Activated T-helper 1 cell treated with anti-CD3 and anti-CD28 coated beads, Interleukin-12 subunit alpha, Interleukin-12 subunit beta, Interleukin-2, Interleukin-4 antibody, amounts not matched to agents 30 ng/mL and 10 ng/mL and 1 ng/mL, durations not matched to agents 14 hours and 24 hours and 36 hours (primary cell): ENCODE data around the gene TNFRSF1A. TPM values are rescaled to one million over a fixed set of nuclear protein-coding genes. Genes with fewer than 3 reads are reported as not detected.

ENCODE experiments used
- DNase-seq: peaks from one replicate; pipeline ENCODE4 v3.0.0; 2021; ENCODE audit warnings: low spot score
- H3K27ac Mint-ChIP-seq: one replicate; pipeline ENCODE4 v1.8.0; 2021; ENCODE audit warnings: mild to moderate bottlenecking, mixed read lengths
- H3K27me3 Mint-ChIP-seq: one replicate; pipeline ENCODE4 v1.8.0; 2022; ENCODE audit warnings: mild to moderate bottlenecking, moderate library complexity, mixed read lengths; ENCODE audit not compliant: insufficient read depth
- H3K36me3 Mint-ChIP-seq: one replicate; pipeline ENCODE4 v1.8.0; 2021; ENCODE audit warnings: low read depth, mixed read lengths
- H3K4me1 Mint-ChIP-seq: one replicate; pipeline ENCODE4 v1.8.0; 2021; ENCODE audit warnings: low read depth, mixed read lengths
- H3K4me3 Mint-ChIP-seq: one replicate; pipeline ENCODE4 v1.8.0; 2021; ENCODE audit warnings: mild to moderate bottlenecking, moderate library complexity, mixed read lengths
- H3K9me3 Mint-ChIP-seq: one replicate; pipeline ENCODE4 v1.8.0; 2021; ENCODE audit warnings: mixed read lengths
- intact Hi-C: fragments of 100-400 bp; cut with micrococcal nuclease; formaldehyde crosslinking; loops from one replicate; pipeline ENCODE4 v1.15.1; 2024
- total RNA-seq: library from RNA; stranded (reverse); gene quantifications from 2 replicates; pipeline ENCODE4 v1.2.3, GENCODE V29; 2022

Gene TNFRSF1A
- total RNA-seq, 1 donor from 2014 or later, result 55.9 TPM

- no peak overlapping the region for H3K4me3 Mint-ChIP-seq
- no peak for DNase-seq
- intact Hi-C loops, result loop anchor here (1.0 to 5.0 kb wide), 4 partner anchors 129 to 271 kb away; partner anchors contain the start of genes CHD4, IFFO1 and VAMP1
- H3K9me3 Mint-ChIP-seq, result no peaks in the 10 kb centered on the region
- H3K27ac Mint-ChIP-seq, result no peak overlapping the region
- peaks cover 28% of the 10 kb centered on the region for H3K36me3 Mint-ChIP-seq
- peaks cover 37% of the 10 kb centered on the region for H3K4me1 Mint-ChIP-seq
- H3K27me3 Mint-ChIP-seq, result no peaks in the 10 kb centered on the region
These were observed 5.6 kb downstream of the TNFRSF1A start for GRCh38 chr12:6336079-6336888.

GRCh38 chr12:6335451-6336078, 6.3 kb downstream of the TNFRSF1A start:
- Mint-ChIP-seq H3K9me3 (no peaks in the 10 kb centered on the region), H3K36me3 (peaks cover 33% of the 10 kb centered on the region), H3K27me3 (no peaks in the 10 kb centered on the region), H3K4me1 (peaks cover 37% of the 10 kb centered on the region), H3K27ac (no peak overlapping the region), H3K4me3 (no peak overlapping the region)
- intact Hi-C loops, result loop anchor here (1.0 to 5.0 kb wide), 8 partner anchors 12 to 272 kb away; partner anchors contain the start of genes CHD4, GAPDH, IFFO1 and VAMP1
- DNase-seq, result peak; percentile 80

GRCh38 chr12:6334940-6335450, 6.9 kb downstream of the TNFRSF1A start:
- Mint-ChIP-seq H3K9me3 (no peaks in the 10 kb centered on the region), H3K4me3 (no peak overlapping the region), H3K4me1 (peaks cover 37% of the 10 kb centered on the region), H3K36me3 (peaks cover 39% of the 10 kb centered on the region), H3K27ac (no peak overlapping the region), H3K27me3 (no peaks in the 10 kb centered on the region)
- DNase-seq, result no peak
- intact Hi-C loops, result loop anchor here (1.0 to 5.0 kb wide), 6 partner anchors 12 to 272 kb away; partner anchors contain the start of genes CHD4, GAPDH and IFFO1

GRCh38 chr12:6334359-6334758, 7.5 kb downstream of the TNFRSF1A start:
- H3K4me3 Mint-ChIP-seq, result no peak overlapping the region
- intact Hi-C loops, result loop anchor here (2.0 kb wide), 1 partner anchor 200 kb away; the partner anchor contains the start of gene GAPDH
- H3K27me3 Mint-ChIP-seq, result no peaks in the 10 kb centered on the region
- H3K36me3 Mint-ChIP-seq, result peaks cover 43% of the 10 kb centered on the region
- peak overlapping the region; percentile 32 for H3K27ac Mint-ChIP-seq
- no peaks in the 10 kb centered on the region for H3K9me3 Mint-ChIP-seq
- H3K4me1 Mint-ChIP-seq, result peaks cover 37% of the 10 kb centered on the region
- DNase-seq, result no peak

GRCh38 chr12:6333566-6333965, 8.3 kb downstream of the TNFRSF1A start:
- Mint-ChIP-seq H3K4me1 (peaks cover 37% of the 10 kb centered on the region), H3K9me3 (no peaks in the 10 kb centered on the region), H3K27ac (peak overlapping the region; percentile 66), H3K4me3 (no peak overlapping the region), H3K36me3 (peaks cover 43% of the 10 kb centered on the region), H3K27me3 (no peaks in the 10 kb centered on the region)
- intact Hi-C loops, result no loop called here
- DNase-seq, result no peak

- H3K36me3 Mint-ChIP-seq, result peaks cover 44% of the 10 kb centered on the region
- peaks cover 37% of the 10 kb centered on the region for H3K4me1 Mint-ChIP-seq
- H3K4me3 Mint-ChIP-seq, result no peak overlapping the region
- peak overlapping the region; percentile 66 for H3K27ac Mint-ChIP-seq
- intact Hi-C loops, result no loop called here
- no peaks in the 10 kb centered on the region for H3K27me3 Mint-ChIP-seq
- no peaks in the 10 kb centered on the region for H3K9me3 Mint-ChIP-seq
- DNase-seq, result no peak
These were observed 8.8 kb downstream of the TNFRSF1A start for GRCh38 chr12:6333029-6333428.

- no peaks in the 10 kb centered on the region for H3K27me3 Mint-ChIP-seq
- H3K9me3 Mint-ChIP-seq, result no peaks in the 10 kb centered on the region
- H3K4me3 Mint-ChIP-seq, result peak overlapping the region; percentile 5
- intact Hi-C loops, result no loop called here
- peak overlapping the region; percentile 25 for H3K27ac Mint-ChIP-seq
- no peak for DNase-seq
- H3K36me3 Mint-ChIP-seq, result peaks cover 46% of the 10 kb centered on the region
- peaks cover 37% of the 10 kb centered on the region for H3K4me1 Mint-ChIP-seq
These were observed 9.4 kb downstream of the TNFRSF1A start for GRCh38 chr12:6332459-6332858.

- Mint-ChIP-seq H3K9me3 (no peaks in the 10 kb centered on the region), H3K27me3 (no peaks in the 10 kb centered on the region), H3K27ac (peak overlapping the region; percentile 43), H3K4me3 (no peak overlapping the region), H3K4me1 (peaks cover 44% of the 10 kb centered on the region), H3K36me3 (peaks cover 53% of the 10 kb centered on the region)
- intact Hi-C loops, result no loop called here
- no peak for DNase-seq
These were observed 10.7 kb downstream of the TNFRSF1A start for GRCh38 chr12:6330999-6331714.

GRCh38 chr12:6330192-6330591, 11.7 kb downstream of the TNFRSF1A start:
- no peaks in the 10 kb centered on the region for H3K27me3 Mint-ChIP-seq
- H3K27ac Mint-ChIP-seq, result peak overlapping the region; percentile 44
- no peak for DNase-seq
- peaks cover 51% of the 10 kb centered on the region for H3K36me3 Mint-ChIP-seq
- no peak overlapping the region for H3K4me3 Mint-ChIP-seq
- intact Hi-C loops, result no loop called here
- H3K9me3 Mint-ChIP-seq, result no peaks in the 10 kb centered on the region
- H3K4me1 Mint-ChIP-seq, result peaks cover 35% of the 10 kb centered on the region

- Mint-ChIP-seq H3K27me3 (no peaks in the 10 kb centered on the region), H3K4me1 (peaks cover 32% of the 10 kb centered on the region), H3K9me3 (no peaks in the 10 kb centered on the region), H3K36me3 (peaks cover 48% of the 10 kb centered on the region), H3K27ac (no peak overlapping the region), H3K4me3 (no peak overlapping the region)
- intact Hi-C loops, result no loop called here
- DNase-seq, result no peak
These were observed 12.2 kb downstream of the TNFRSF1A start for GRCh38 chr12:6329703-6330064.

- intact Hi-C loops, result no loop called here
- H3K9me3 Mint-ChIP-seq, result no peaks in the 10 kb centered on the region
- H3K4me1 Mint-ChIP-seq, result peaks cover 32% of the 10 kb centered on the region
- peaks cover 47% of the 10 kb centered on the region for H3K36me3 Mint-ChIP-seq
- H3K27me3 Mint-ChIP-seq, result no peaks in the 10 kb centered on the region
- no peak overlapping the region for H3K27ac Mint-ChIP-seq
- no peak for DNase-seq
- no peak overlapping the region for H3K4me3 Mint-ChIP-seq
These were observed 12.8 kb downstream of the TNFRSF1A start for GRCh38 chr12:6328945-6329702.
